ENCODE results near the gene RAG1.

RAG1 gene

DNA sequence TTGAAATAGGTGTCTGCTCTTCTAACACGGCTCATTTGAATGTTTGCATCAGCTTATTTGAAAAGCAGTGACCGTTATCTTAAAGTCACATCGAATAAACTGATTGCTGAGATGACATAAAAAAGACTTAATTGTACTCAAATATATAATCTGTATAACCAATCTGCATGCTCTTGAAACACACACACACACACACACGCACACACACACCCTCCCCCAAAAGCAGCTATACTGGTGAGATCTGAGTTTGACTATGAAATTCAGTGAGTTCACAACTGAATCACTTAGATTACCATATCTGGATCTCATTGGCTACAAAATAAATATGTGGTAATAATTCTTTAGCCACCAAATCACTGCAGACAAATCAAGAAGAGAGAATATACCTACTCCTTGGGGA, 22.7 kb downstream of the RAG1 start:
- no peak for DNase-seq (ENCODE audit: low read depth in 2 of 2)

DNA sequence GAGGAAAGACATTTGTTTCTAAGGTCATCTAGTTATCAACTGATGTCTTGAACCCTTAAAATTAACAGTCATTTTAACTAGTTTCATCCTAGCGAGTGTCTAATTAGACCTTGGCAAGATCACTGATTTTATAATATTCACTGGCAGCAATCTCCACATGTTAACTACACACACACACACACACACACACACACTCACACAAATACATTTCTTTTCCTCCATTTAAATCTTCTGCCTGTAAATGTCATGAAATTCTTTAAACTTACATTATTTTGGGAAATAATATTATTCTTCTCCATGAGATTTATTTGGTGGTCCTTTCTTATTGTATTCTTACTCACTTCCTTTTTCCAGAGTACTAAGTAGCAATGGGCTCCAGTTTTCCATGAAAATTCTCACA, 23.6 kb downstream of the RAG1 start:
- no peak for DNase-seq (ENCODE audit: low read depth in 2 of 2)

DNA sequence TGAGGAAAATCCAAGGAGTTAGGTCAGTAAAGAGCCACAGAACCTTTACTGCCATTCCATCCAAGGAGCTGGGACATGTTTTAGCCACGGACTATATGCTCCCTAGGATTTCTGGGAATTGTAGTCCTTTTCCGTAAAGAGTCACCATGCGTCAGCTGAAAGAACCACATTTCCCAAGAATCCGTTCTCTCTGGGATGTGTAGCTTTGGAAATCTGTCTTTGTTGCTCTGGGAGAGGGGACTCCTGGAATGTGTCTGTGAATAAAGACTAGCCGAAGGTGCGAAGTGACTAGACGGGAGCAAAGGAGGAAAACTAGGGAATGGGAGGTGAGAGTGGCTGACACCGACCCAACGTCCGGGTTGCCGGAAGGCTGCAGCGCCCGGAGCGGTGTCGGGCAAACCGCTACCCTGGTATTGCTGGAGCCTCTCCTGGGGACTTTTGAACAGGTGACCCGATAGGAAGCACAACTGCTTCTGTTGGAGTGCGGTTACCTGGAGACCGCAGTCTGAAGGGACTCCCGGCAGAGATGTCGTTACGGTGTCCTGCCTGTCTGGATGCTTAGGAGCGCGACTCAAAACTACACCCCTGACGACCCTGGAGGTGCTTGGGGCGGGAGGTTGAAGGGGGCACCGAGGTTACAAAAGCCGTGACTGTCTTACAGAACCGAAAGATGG, 26.6 kb downstream of the RAG1 start, which contains the start of gene IFTAP:
Gene IFTAP (plus strand): TSS at position 187 of the 674 bp plus-strand sequence. CDS start 15,602 bp downstream, outside the sequence.
- DNase-seq (ENCODE audit: low read depth in 2 of 2): peak in 1 of 2 donors; percentile 3

DNA sequence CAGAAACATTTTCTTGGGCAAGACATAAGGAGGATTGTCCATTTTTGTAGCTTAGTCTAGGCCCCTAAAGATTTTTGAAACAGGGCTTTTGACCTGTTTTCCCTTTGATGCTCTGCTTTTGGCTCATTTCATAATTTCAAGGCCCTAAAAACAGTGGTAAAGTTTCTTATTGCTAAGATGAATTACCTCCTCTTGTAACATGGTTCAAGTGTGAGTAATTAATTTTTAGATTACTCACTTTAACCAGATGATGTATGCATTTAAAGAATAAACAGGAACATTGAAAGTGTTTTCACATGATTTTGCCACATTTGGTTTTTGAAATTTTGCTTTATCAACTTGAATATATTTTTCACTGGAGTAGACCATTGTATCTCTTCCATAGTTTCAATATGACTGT, 29.1 kb downstream of the RAG1 start:
- DNase-seq (ENCODE audit: low read depth in 2 of 2): no peak

DNA sequence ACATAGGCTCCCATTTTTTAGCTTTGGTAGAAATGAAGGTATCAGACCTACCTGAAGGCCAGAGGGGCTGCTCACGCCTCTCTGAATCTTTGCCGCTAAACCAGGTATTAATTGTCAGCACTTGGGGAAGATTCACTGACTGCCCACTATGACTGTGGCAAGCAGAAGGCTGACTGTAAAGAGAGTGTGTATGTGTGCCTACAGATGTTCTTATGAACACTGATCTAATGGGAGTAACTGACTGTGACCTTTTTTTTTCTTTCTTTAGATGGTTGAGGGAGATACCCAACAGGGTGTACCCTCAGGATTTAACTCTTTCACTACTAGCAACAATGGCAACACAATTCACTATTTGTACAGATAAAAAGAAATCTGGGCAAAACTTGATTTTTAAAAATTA, 30.2 kb downstream of the RAG1 start, which contains the start of gene RAG2:
Gene RAG2 (minus strand): TSS at position 186 of the 400 bp plus-strand sequence. CDS start 4,068 bp downstream, outside the sequence.
- no peak for DNase-seq (ENCODE audit: low read depth in 2 of 2)

DNA sequence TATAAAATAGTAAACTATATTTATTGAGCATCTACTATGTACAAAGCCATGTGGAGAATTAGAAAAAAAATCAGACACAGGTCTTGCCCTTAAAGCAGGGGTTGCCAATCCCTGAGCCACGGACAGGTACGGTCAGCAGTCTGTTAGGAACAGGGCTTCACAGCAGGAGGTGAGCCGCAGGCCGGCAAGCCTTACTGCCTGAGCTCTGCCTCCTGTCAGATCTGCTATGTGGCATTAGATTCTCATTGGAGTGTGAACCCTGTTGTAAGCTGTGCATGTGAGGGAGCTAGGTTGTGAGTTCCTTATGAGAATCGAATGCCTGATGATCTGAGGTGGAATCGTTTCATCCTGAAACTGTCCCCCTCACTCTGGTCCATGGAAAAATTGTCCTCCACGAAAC, 32.4 kb downstream of the RAG1 start:
- no peak for DNase-seq (ENCODE audit: low read depth in 2 of 2)

DNA sequence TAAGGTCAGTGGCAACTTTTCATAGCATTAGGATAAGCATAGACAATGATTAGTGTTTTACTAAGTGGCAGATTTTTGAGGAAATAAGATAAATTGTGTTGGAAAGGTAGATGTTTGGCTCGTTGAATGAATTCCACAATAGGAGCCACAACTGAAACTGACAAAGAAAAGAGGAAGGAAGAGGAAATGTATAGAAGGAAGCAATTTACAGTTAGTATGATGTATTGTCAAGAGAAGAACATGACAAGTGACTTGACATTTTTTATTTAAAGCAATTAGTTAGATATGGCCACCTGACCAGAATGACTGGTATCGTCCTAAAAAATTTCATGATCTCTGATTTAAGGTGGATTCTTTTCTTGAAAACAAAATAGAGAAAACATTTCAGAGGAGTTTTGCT, 33.3 kb downstream of the RAG1 start:
- no peak for DNase-seq (ENCODE audit: low read depth in 2 of 2)

DNA sequence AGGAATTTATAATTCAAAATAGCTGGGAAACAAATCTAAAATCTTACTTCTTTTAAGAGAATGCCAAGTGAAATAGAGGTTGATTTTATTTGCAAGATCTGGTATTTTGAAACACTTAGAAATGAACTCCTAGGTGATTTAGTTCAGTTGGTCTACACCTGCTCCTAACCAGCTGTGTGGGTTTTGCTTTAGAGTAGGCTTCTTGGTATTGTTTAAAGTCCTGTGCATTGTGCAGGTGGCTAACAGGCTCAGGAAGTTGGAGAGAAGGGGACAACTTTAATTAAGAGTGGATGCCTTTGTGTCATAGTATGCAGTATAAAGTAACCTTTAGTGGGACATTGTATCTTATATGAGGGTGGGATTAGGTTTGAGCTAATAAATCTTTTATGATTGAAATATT, 34.3 kb downstream of the RAG1 start:
- no peak for DNase-seq (ENCODE audit: low read depth in 2 of 2)

DNA sequence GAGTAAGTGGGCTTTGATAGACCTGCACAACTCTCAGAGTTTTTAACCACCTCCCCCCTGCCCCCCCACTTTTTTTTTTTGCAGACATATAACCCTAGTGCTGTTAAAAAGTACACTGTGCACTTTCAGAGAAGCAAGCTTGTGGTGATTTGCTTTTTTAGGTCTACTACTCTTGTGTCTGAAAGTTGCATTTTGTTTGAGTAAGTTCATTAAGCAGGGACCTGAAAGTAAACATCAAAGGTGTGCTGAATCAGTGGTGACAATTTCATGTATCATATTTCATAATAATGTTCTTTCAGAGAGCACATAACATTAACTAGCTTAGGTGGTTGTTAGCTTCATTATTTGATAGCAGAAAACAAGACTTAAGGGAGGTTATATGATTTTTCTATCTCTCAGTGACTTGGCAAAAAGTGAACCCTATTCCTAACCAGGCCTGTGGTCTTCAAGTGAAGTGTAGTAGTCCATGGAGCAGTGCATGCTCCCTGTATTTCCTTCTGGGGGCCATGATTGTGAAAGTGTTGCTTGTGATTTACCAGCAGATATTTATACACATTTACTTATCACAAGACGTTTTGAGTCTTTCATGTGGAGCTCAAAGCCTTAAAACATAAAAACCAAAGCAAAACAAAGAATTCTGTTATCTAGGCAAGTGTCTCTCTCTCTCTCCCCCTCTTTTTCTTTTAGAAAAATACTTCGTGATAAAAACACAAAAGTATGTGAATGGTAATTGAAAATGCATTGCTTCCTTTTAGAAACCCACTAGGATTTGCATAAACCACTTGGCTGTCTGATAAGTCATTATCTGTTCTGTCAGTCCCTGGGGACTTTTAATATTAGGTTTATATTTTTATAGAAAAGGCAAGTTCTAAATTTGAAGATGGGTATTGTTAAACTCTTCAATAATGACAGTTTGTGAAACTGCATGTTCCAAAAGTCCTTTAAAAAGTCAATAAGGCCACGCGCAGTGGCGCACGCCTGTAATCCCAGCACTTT, 37.7 kb downstream of the RAG1 start:
- no peak for DNase-seq (ENCODE audit: low read depth in 2 of 2)

DNA sequence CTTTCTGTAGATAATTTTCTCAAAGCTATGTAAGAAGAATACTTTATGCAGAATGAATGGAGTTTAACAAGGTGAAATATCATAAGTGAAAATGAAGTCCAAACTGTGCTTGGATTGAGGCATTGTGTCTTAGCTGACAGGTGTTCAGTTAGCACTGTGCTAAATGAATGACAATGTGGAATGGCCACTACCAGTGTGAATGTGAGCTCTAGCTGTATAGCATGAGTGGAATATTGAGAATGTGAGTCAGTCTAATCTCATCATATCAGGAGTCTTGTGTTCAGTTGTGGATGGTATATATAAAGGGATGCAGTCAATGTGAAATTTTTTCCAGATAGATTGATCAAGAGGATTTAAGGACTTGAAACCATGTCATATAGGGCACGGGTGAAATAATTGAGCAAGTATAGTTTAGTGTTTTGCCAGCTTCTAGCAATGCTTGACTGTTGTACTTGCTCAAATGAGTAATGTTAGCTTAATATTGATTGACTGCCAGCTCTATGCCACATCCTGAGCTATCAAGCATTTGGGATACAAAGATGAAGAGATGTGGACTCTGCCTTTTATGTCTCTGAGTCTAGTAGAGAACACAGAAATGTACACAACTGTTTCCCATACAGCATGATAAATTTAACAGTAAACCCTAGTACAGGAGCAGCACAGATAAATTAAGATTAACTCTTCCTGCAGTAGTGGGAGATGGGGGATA, 40.8 kb downstream of the RAG1 start:
- DNase-seq (ENCODE audit: low read depth in 2 of 2): no peak

DNA sequence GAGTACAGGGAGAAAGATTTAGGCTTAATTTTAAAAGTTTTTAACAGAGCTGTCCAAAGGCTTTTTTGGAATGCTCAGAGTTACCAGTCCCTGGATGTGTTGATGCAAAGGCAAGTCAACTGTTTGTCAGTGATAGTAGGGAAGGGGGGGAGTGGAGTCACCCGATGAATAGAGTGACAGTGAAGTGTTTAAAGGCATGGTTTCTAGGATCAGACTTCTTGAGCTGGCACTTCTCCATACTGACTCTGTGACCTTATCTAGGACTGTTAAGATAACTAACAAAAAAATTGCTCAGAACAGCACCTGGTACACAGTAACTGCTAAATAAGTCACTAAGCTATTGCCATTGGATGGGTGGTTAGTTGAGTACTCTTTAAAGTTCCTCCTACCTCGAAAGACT, 41.6 kb downstream of the RAG1 start:
- no peak for DNase-seq (ENCODE audit: low read depth in 2 of 2)

DNA sequence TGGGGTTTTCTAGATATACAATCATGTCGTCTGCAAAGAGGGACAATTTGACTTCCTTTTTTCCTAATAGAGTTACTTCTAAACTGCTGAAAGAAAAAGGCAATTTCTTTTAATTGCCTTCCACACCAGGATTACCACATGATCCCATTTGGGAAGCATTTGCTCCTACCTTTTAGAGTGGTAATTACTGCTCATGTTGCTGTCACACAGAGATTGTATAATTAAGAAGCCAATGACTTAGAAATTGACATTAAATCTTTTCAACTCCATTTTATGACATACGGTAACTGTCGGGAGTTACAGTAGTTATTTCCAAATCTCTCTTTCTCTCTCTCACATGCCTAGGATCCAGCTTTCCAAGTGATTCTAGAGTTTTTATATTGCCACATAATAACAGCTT, 48.0 kb downstream of the RAG1 start:
- DNase-seq (ENCODE audit: low read depth in 2 of 2): no peak

DNA sequence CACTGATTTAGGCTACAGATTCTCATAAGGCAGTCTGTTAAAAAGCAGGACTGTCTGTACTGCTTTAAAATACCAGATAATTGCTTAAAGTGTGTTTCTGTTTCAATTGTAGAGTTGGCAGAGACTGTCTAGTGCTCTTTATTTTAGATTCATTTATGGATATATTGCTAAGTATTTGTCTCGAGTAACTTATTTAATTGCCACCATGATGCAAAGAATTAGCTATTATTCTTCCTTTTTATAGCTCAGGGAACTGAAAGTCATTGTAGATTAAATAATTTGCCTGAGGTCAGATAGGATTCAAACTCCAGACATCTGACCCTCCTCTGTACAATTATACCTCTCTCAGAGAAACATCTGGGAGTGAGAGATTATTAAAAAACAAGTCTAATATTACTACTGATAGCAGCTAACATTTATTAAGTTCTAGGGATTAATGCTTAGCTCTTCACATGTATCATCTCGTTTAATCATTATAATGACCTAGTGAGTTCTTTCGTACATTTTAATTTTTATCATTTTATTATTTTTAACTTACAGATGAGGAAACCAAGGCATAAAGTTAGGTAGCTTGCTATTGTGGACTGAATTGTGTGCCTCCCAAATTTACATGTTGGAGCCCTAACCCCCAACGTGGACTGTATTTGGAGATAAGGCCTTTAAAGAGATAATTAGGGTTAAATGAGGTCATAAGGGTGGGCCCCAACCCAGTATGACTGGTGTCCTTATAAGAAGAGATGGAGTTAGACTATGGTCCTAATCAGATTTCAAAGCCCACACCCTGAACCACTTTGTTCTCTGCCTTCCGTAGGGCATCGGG, 49.9 kb downstream of the RAG1 start:
- DNase-seq (ENCODE audit: low read depth in 2 of 2): no peak

DNA sequence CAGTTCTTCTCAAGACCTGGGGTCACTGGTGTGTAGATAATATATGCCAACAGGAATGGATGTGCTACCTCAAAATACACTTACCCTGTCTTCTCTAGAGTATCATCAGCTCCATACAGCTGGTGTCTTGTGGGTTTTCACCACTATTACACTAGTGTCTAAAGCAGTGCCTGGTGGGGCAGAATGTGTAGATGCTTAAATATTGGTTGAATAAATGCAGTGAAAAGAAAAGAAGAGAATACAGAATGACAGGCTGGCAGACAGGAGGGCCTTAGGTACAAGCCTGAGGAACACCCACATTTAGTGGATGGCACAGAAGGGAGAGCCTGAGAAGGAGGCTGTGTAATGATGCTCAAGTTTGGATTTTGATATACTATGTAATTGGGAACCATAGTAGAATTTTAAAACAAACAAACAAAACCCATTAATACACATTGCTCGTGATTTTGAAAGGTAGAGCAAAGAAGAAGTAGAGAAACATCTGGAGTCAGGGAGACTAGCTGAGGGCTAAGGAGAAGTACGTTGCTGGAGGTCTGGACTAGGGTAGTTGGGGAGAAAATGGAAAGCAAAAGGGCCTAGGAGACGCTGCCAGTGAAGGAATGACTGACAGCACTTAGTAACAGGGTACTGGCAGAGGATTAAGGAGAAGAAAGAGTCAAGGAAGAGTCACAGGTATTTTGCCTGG, 50.7 kb downstream of the RAG1 start:
- DNase-seq (ENCODE audit: low read depth in 2 of 2): no peak

DNA sequence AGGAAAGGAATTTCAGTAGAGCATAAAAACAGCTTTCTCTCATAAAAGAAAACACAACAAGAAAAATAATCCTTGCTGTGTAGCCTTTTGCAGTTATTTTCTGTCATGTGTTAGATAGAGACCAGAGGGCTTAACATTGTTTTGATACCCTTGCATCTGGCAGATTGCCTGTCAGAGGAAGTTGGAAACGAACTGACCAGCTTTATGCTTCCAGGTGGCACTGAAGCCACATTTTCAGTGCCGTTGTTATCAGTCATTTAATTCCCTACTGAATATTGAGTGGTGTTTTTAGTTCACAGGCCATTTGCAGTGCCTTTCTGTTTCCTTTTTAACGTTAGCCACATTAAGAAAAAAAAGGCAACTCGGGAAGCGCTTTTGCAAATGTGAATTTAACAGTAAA, 51.7 kb downstream of the RAG1 start:
- no peak for DNase-seq (ENCODE audit: low read depth in 2 of 2)

DNA sequence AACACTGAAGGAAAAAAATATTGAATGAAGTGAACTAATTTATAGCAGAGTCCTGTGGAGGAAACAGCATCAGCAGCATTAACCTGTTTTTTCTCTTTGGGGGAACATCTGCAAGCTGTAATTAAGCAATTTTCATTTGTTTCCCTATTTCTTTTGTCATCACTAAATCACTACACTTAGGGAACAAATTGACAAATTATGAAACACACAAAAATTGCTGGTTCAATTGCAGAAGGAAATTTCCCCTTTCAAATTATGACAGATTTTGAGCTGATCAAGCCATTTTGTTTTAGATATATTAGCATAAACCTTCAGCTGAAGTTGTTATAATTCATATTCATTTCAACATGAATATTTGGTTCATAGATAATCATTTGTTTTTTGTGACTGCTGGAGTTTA, 52.4 kb downstream of the RAG1 start:
- no peak for DNase-seq (ENCODE audit: low read depth in 2 of 2)

DNA sequence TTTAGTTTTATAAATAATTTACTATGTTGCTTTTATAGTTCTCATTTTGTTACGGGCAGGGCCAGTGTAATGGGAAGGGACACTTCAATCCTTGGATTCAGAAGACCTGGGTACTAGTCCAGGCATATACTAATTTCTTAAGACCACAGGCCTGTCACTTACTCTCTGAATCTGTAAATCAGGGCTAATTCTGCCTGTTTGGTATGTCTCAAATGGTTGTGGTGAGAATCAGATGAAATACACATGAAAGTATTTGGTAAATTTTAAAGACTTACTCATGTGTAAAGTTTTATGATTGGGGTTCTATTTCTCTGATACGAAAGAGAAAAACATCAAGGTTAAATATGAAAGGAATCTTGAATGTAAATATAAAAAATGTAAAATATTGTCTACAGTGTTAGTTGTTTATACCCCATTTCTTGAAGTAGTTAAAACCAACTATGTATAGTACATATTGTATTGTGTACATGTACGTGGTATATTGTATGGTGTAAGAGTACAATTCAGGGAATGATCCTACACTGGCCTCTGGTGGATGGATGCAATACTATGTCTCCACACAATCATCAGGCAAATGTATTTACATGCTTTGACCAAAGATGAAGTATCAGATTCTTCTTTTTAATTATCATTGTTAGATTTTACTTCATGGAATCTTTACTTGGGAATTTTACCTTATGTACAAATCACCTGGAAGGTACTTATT, 54.8 kb downstream of the RAG1 start:
- DNase-seq (ENCODE audit: low read depth in 2 of 2): no peak

DNA sequence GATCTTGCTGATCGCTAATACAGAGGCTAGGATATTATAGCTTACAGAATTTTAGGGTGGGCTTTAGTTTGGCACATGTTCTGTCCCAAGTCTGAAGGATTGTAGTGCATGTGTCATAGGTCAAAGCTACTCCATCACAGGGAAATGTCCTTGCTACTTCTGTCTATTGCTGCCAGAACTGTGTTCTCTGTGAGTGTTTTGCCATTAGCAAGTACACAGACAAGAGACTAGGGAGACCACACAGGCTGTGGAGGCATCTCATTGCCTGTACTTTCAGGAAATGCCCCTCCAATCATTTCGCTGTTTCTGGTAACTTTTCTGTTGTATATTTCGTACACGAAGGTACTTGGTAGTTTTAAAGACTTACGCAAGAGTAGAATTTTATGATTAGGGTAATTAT, 55.7 kb downstream of the RAG1 start:
- DNase-seq (ENCODE audit: low read depth in 2 of 2): no peak

DNA sequence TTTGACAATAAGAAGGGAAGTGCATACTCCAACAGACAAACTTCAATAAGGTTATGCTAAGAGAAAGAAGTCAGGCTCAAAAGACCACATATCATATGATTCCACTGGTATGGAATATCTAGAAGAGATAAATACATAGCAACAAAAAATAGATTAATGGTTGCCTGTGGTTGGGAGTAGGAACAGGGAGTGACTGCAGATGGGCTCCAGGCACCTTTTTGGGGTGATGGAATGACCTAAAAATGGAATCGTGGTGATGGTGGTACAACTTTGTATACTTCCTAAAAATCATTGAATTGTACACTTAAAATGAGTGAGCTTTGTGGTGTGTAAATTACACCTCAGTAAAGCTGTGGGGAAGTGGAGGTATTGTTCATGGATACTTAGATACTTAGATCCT, 59.2 kb downstream of the RAG1 start:
- no peak for DNase-seq (ENCODE audit: low read depth in 2 of 2)

DNA sequence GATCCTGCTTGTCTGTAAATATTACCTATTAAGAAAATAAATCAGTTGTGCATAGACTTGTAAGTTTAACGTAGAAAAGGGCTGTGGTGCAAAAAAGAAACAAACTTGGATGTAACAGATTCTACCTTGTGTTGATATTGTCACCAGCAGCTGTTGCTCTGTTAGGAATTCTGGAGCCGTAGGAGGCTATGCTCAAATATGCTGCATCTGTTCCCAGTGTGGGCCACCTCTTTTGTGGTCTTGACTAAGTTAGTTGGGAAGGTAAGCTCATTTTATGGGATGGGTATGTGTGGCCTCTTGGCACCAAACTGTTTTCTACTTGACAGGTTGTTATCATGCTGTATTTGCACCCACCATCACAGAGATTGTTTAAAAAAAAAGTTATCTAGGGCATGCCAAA, 59.7 kb downstream of the RAG1 start:
- DNase-seq (ENCODE audit: low read depth in 2 of 2): no peak

Data from stimulated activated CD8-positive, alpha-beta memory T cell treated with anti-CD3 and anti-CD28 coated beads, Interleukin-7, amount 100 ng/mL, for 4 hours (primary cell).